ENCODE measurements around the gene ARHGAP45. TPM values are rescaled to one million over a fixed set of nuclear protein-coding genes. Genes with fewer than 3 reads are reported as not detected.

The ARHGAP45 gene
- total and polyA plus RNA-seq, 2 of the 8 experiments (the other 6 are each of a cell fraction or from before 2014, with no cell fraction given), result 31.4 to 41.8 TPM

GRCh38 chr19:1053176-1054101, 13.5 kb upstream of the ARHGAP45 start (continued):
- TF ChIP-seq TCF12 (IDR thresholded peaks at IDR 0.05; ENCODE audit: low read depth, low read length) (no peak), MAFK (IDR thresholded peaks at IDR 0.05; ENCODE audit: low read depth, low read length) (no peak)
